Measurements from ENCODE around the gene TMPRSS4.

GRCh38 chr11:118078911-118079411, 2.1 kb downstream of the TMPRSS4 start:
- TF ChIP-seq, protein P1, sequence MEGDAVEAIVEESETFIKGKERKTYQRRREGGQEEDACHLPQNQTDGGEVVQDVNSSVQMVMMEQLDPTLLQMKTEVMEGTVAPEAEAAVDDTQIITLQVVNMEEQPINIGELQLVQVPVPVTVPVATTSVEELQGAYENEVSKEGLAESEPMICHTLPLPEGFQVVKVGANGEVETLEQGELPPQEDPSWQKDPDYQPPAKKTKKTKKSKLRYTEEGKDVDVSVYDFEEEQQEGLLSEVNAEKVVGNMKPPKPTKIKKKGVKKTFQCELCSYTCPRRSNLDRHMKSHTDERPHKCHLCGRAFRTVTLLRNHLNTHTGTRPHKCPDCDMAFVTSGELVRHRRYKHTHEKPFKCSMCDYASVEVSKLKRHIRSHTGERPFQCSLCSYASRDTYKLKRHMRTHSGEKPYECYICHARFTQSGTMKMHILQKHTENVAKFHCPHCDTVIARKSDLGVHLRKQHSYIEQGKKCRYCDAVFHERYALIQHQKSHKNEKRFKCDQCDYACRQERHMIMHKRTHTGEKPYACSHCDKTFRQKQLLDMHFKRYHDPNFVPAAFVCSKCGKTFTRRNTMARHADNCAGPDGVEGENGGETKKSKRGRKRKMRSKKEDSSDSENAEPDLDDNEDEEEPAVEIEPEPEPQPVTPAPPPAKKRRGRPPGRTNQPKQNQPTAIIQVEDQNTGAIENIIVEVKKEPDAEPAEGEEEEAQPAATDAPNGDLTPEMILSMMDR (conservative IDR thresholded peaks at IDR 0.05) = no peak
- no peak for TF ChIP-seq ZFX (IDR thresholded peaks at IDR 0.05)

All from C4-2B (cell line).